ENCODE results near the gene HIP1.

- no peak for TF ChIP-seq CTCF (IDR thresholded peaks at IDR 0.05; ENCODE audit: low read depth, low read length, poor library complexity, severe bottlenecking)
- no peak for TF ChIP-seq EZH2phosphoT487 (IDR thresholded peaks at IDR 0.05; ENCODE audit: borderline replicate concordance, low read length)
These were observed 125.4 kb downstream of the HIP1 start for GRCh38 chr7:75613351-75613750.
